Neural cell (in vitro differentiated cells): ENCODE measurements around the gene DGCR8.

Experiments used
- CTCF ChIP-seq: fragments of 450-650 bp; IDR thresholded peaks from 2 replicates; pipeline ENCODE4 v1.5.1; 2014; ENCODE audit warnings: antibody characterized with exemption, mild to moderate bottlenecking, moderate library complexity; ENCODE audit not compliant: poor library complexity, severe bottlenecking
- EP300 ChIP-seq: fragments of 450-650 bp; conservative IDR thresholded peaks from 2 replicates; pipeline ENCODE4 v1.6.1; 2014; ENCODE audit warnings: antibody characterized with exemption, mild to moderate bottlenecking, moderate library complexity; ENCODE audit not compliant: poor library complexity, severe bottlenecking
- EZH2 ChIP-seq: fragments of 200-600, 300-800 bp; shearing (Covaris generic), sonication (generic); IDR thresholded peaks from 2 replicates; pipeline ENCODE4 v1.6.1; 2014; ENCODE audit warnings: antibody characterized with exemption, low read length, borderline replicate concordance, mild to moderate bottlenecking; ENCODE audit not compliant: insufficient read depth, poor library complexity, severe bottlenecking
- MXI1 ChIP-seq: fragments of 450-650 bp; conservative IDR thresholded peaks from 2 replicates; pipeline ENCODE4 v1.6.1; 2014; ENCODE audit warnings: antibody characterized with exemption, mild to moderate bottlenecking; ENCODE audit not compliant: poor library complexity, severe bottlenecking
- POLR2AphosphoS5 ChIP-seq: IDR thresholded peaks from 2 replicates; pipeline ENCODE4 v1.6.1; 2012
- TF ChIP-seq, protein P1 (sequence below): IDR thresholded peaks from 2 replicates; pipeline ENCODE4 v1.6.1; 2012; ENCODE audit warnings: borderline replicate concordance

DNA sequence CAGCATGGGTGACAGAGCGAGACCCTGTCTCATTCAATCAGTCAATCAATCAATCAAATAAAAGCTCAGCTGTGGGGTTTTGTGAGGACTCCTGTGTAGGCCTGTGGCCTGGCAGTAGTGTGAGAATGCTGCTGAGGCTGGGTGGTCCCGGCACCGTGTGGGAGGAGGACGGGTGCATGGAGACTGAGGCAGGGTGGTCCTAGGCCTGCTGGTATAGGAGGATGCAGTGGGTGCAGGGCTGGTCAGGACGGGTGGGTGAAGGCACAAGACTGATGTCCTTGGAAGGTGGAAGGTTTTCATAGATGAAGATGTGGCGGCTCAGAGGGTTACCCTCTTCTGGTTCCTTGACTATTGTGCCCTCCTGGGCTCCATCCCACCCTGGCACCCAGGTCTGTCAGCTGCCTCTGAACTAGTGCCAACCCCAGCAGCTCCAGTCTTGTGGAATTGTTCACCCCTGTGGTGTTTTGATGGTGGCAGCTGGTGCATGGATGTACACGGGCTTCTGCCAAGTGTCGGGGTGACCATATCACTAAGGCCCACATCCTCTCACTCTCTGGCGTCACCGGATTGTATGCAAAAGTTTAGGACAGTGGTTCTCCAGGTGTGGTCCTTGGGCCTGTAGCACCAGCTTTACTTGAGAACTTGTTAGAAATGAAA is 35.4 kb upstream of the DGCR8 start:
- TF ChIP-seq MXI1 (no peak), CTCF (no peak), EP300 (no peak), POLR2AphosphoS5 (no peak), EZH2 (no peak)
- TF ChIP-seq, protein P1, sequence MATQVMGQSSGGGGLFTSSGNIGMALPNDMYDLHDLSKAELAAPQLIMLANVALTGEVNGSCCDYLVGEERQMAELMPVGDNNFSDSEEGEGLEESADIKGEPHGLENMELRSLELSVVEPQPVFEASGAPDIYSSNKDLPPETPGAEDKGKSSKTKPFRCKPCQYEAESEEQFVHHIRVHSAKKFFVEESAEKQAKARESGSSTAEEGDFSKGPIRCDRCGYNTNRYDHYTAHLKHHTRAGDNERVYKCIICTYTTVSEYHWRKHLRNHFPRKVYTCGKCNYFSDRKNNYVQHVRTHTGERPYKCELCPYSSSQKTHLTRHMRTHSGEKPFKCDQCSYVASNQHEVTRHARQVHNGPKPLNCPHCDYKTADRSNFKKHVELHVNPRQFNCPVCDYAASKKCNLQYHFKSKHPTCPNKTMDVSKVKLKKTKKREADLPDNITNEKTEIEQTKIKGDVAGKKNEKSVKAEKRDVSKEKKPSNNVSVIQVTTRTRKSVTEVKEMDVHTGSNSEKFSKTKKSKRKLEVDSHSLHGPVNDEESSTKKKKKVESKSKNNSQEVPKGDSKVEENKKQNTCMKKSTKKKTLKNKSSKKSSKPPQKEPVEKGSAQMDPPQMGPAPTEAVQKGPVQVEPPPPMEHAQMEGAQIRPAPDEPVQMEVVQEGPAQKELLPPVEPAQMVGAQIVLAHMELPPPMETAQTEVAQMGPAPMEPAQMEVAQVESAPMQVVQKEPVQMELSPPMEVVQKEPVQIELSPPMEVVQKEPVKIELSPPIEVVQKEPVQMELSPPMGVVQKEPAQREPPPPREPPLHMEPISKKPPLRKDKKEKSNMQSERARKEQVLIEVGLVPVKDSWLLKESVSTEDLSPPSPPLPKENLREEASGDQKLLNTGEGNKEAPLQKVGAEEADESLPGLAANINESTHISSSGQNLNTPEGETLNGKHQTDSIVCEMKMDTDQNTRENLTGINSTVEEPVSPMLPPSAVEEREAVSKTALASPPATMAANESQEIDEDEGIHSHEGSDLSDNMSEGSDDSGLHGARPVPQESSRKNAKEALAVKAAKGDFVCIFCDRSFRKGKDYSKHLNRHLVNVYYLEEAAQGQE = no peak
